Measurements from ENCODE around the gene NMT2. TPM values are rescaled to one million over a fixed set of nuclear protein-coding genes. Genes with fewer than 3 reads are reported as not detected.
A peak's percentile ranks its signal among the peaks of the same experiment; 100 is the strongest.

NMT2 gene
- total RNA-seq, 2 donors from 2014 or later = 3.4 to 8.6 TPM

GRCh38 chr10:15083674-15084501, 84.6 kb downstream of the NMT2 start:
- Mint-ChIP-seq H3K27me3 (no peaks in the 10 kb centered on the region), H3K4me3 (no peak overlapping the region), H3K36me3 (no peaks in the 10 kb centered on the region), H3K9me3 (no peaks in the 10 kb centered on the region), H3K4me1 (ENCODE audit: low read depth in 2 of 2) (peaks cover 0 to 2% of the 10 kb centered on the region in 2 donors), H3K27ac (no peak overlapping the region)
- ATAC-seq (no peak), DNase-seq (ENCODE audit: low spot score) (no peak)

GRCh38 chr10:15075421-15075820, 93.1 kb downstream of the NMT2 start:
- Mint-ChIP-seq H3K4me1 (ENCODE audit: low read depth in 2 of 2) (no peaks in the 10 kb centered on the region), H3K27me3 (peaks cover 0 to 6% of the 10 kb centered on the region in 2 donors), H3K36me3 (no peaks in the 10 kb centered on the region), H3K4me3 (no peak overlapping the region), H3K9me3 (no peaks in the 10 kb centered on the region), H3K27ac (no peak overlapping the region)
- no peak for DNase-seq (ENCODE audit: low spot score)
- ATAC-seq = no peak

GRCh38 chr10:15072358-15072757, 96.1 kb downstream of the NMT2 start:
- Mint-ChIP-seq H3K4me3 (no peak overlapping the region), H3K4me1 (ENCODE audit: low read depth in 2 of 2) (no peaks in the 10 kb centered on the region)

GRCh38 chr10:15069230-15069629, 99.3 kb downstream of the NMT2 start:
- peaks cover 8 to 30% of the 10 kb centered on the region in 2 donors for H3K27me3 Mint-ChIP-seq
- H3K4me3 Mint-ChIP-seq = no peak overlapping the region
- ATAC-seq (peak in 1 of 2 donors; percentile 36), DNase-seq (ENCODE audit: low spot score) (no peak)
- no peak overlapping the region for H3K27ac Mint-ChIP-seq
- H3K36me3 Mint-ChIP-seq = no peaks in the 10 kb centered on the region
- no peaks in the 10 kb centered on the region for H3K9me3 Mint-ChIP-seq
- no peaks in the 10 kb centered on the region for H3K4me1 Mint-ChIP-seq (ENCODE audit: low read depth in 2 of 2)

More at GRCh38 chr10:15072358-15072757, 96.1 kb downstream of the NMT2 start:
- ATAC-seq (no peak), DNase-seq (ENCODE audit: low spot score) (no peak)
- no peak overlapping the region for H3K27ac Mint-ChIP-seq
- peaks cover 3 to 15% of the 10 kb centered on the region in 2 donors for H3K27me3 Mint-ChIP-seq
- H3K9me3 Mint-ChIP-seq = no peaks in the 10 kb centered on the region
- no peaks in the 10 kb centered on the region for H3K36me3 Mint-ChIP-seq

GRCh38 chr10:15068802-15069201, 99.7 kb downstream of the NMT2 start:
- no peak overlapping the region for H3K27ac Mint-ChIP-seq
- H3K4me3 Mint-ChIP-seq = no peak overlapping the region
- H3K4me1 Mint-ChIP-seq (ENCODE audit: low read depth in 2 of 2) = no peaks in the 10 kb centered on the region
- ATAC-seq (no peak), DNase-seq (ENCODE audit: low spot score) (no peak)
- H3K27me3 Mint-ChIP-seq = peaks cover 9 to 29% of the 10 kb centered on the region in 2 donors
- no peaks in the 10 kb centered on the region for H3K36me3 Mint-ChIP-seq
- H3K9me3 Mint-ChIP-seq = no peaks in the 10 kb centered on the region

GRCh38 chr10:15067154-15067553, 101.3 kb downstream of the NMT2 start:
- no peak for DNase-seq (ENCODE audit: low spot score)
- Mint-ChIP-seq H3K27me3 (peaks cover 9 to 27% of the 10 kb centered on the region in 2 donors), H3K9me3 (no peaks in the 10 kb centered on the region), H3K4me3 (no peak overlapping the region), H3K36me3 (no peaks in the 10 kb centered on the region), H3K4me1 (ENCODE audit: low read depth in 2 of 2) (no peaks in the 10 kb centered on the region), H3K27ac (no peak overlapping the region)
- no peak for ATAC-seq

- Mint-ChIP-seq H3K9me3 (peaks cover 4% of the 10 kb centered on the region), H3K27me3 (peaks cover 23 to 43% of the 10 kb centered on the region in 2 donors), H3K36me3 (peaks cover 17% of the 10 kb centered on the region), H3K4me1 (ENCODE audit: low read depth in 2 of 2) (no peaks in the 10 kb centered on the region), H3K27ac (no peak overlapping the region), H3K4me3 (no peak overlapping the region)
- ATAC-seq (no peak), DNase-seq (ENCODE audit: low spot score) (no peak)
Measured at GRCh38 chr10:15060638-15061037, 107.9 kb downstream of the NMT2 start.

GRCh38 chr10:15059914-15060313, 108.6 kb downstream of the NMT2 start:
- Mint-ChIP-seq H3K9me3 (peaks cover 4% of the 10 kb centered on the region), H3K4me3 (no peak overlapping the region), H3K36me3 (peaks cover 17% of the 10 kb centered on the region), H3K27ac (no peak overlapping the region), H3K4me1 (ENCODE audit: low read depth in 2 of 2) (no peaks in the 10 kb centered on the region), H3K27me3 (peaks cover 22 to 41% of the 10 kb centered on the region in 2 donors)
- ATAC-seq (no peak), DNase-seq (ENCODE audit: low spot score) (no peak)

- Mint-ChIP-seq H3K27ac (no peak overlapping the region), H3K27me3 (peaks cover 26 to 42% of the 10 kb centered on the region in 2 donors), H3K4me3 (no peak overlapping the region), H3K36me3 (peaks cover 17% of the 10 kb centered on the region), H3K4me1 (ENCODE audit: low read depth in 2 of 2) (no peaks in the 10 kb centered on the region), H3K9me3 (peaks cover 4% of the 10 kb centered on the region)
- ATAC-seq (no peak), DNase-seq (ENCODE audit: low spot score) (no peak)
Measured at GRCh38 chr10:15058689-15059088, 109.8 kb downstream of the NMT2 start.

Other genes with a start within 250 kb of the NMT2 start
- 10 to 100 TPM; 24.8 to 37.3 TPM for gene DCLRE1C, start 214.6 kb downstream of the NMT2 start, total RNA-seq
- gene MEIG1, start 209.3 kb downstream of the NMT2 start, total RNA-seq = not detected
- gene OLAH, start 124.8 kb downstream of the NMT2 start, total RNA-seq = 1 to 10 TPM in 1 of 2 donors, under 1 TPM in 1; 0.89 to 1.2 TPM
- gene ACBD7, start 79.9 kb downstream of the NMT2 start, total RNA-seq = under 1 TPM; 0.90 to 0.98 TPM
- 10 to 100 TPM; 13.4 to 21.4 TPM for gene RPP38, start 71.3 kb downstream of the NMT2 start, total RNA-seq
- under 1 TPM; 0.24 to 0.47 TPM for gene FAM171A1, start 202.6 kb upstream of the NMT2 start, total RNA-seq